K562 (cell line): Measurements from ENCODE around the gene QPRT. TPM values are rescaled to one million over a fixed set of nuclear protein-coding genes. Genes with fewer than 3 reads are reported as not detected.

Experiments used
- CAMTA2 ChIP-seq: fragments of 250-450 bp; sonication (Bioruptor Pico); conservative IDR thresholded peaks from 2 replicates; pipeline ENCODE4 v1.5.1; 2022
- FOXA3 ChIP-seq, 2 experiments: fragments of 450-650 bp in 1 of 2; sonication (generic) in 1 of 2; formaldehyde crosslinking; IDR thresholded peaks in 1 of 2; conservative IDR thresholded peaks in 1 of 2; 2 replicates each; pipeline versions ENCODE4 v1.4.0 to v1.8.0; 2020 to 2022; ENCODE audit warnings: mild to moderate bottlenecking in 2 of 2, missing genetic modification reagents in 1 of 2
- KDM4B ChIP-seq, 2 experiments: fragments of 450-650 bp in 1 of 2; sonication (generic) in 1 of 2; IDR thresholded peaks; 2 replicates each; pipeline ENCODE4 v1.6.1; 2016 to 2017; ENCODE audit warnings: borderline replicate concordance in 2 of 2, antibody characterized with exemption in 1 of 2, low read depth in 1 of 2, mild to moderate bottlenecking in 1 of 2
- MAX ChIP-seq: sonication (generic); formaldehyde crosslinking; IDR thresholded peaks from 2 replicates; pipeline ENCODE4 v1.9.0; 2022; ENCODE audit warnings: mild to moderate bottlenecking, missing genetic modification reagents
- PML ChIP-seq: IDR thresholded peaks from 2 replicates; pipeline ENCODE4 v1.6.1; 2012; ENCODE audit warnings: low read length, inconsistent platforms
- RBM22 ChIP-seq: fragments of 200-400 bp; formaldehyde crosslinking; IDR thresholded peaks from 2 replicates; pipeline ENCODE4 v1.6.1; 2018; ENCODE audit warnings: low read length, low read depth; ENCODE audit not compliant: poor library complexity, severe bottlenecking
- TAF1 ChIP-seq: IDR thresholded peaks from 2 replicates; pipeline ENCODE4 v1.6.1; 2011; ENCODE audit warnings: mild to moderate bottlenecking, low read length, moderate library complexity; ENCODE audit not compliant: insufficient read depth, control insufficient read depth, severe bottlenecking; ENCODE audit errors: extremely low read depth
- TCF7L2 ChIP-seq: fragments of 150-350 bp; IDR thresholded peaks from 2 replicates; pipeline ENCODE4 v1.6.1; 2016; ENCODE audit warnings: low read depth, mild to moderate bottlenecking, low read length, moderate library complexity
- TFE3 ChIP-seq: fragments of 450-650 bp; formaldehyde crosslinking; IDR thresholded peaks from 2 replicates; pipeline ENCODE4 v1.4.0; 2020; ENCODE audit warnings: mild to moderate bottlenecking, mixed read lengths
- ZNF165 ChIP-seq: fragments of 250-450 bp; sonication (Bioruptor Pico); IDR thresholded peaks from 2 replicates; pipeline ENCODE4 v1.4.0; 2020; ENCODE audit warnings: borderline replicate concordance
- polyA plus RNA-seq, 8 experiments: library from polyadenylated mRNA; depleted of rRNA in 4 of 8; stranded (reverse) in 5 of 8; unstranded in 3 of 8; fragments of >200 nt; fragmentation: Nextera tagmentation in 2 of 8; fragmentation: Illumina TruSeq in 1 of 8; extraction: Ambion mirVana in 2 of 8; extraction: Trizol in 1 of 8; gene quantifications; 2 replicates each; pipeline versions ENCODE4 v1.2.1 to v1.2.3, GENCODE V29; 2011 to 2014; ENCODE audit warnings: inconsistent platforms in 1 of 8, missing spikeins in 1 of 8
- total RNA-seq, 7 experiments: library from RNA; depleted of rRNA in 6 of 7; stranded (reverse); fragments of >200 nt in 6 of 7; fragmentation: Illumina TruSeq in 2 of 7; extraction: Trizol in 2 of 7; gene quantifications; 2 replicates each; pipeline versions ENCODE4 v1.2.1 to v1.2.3, GENCODE V29; 2011 to 2021; ENCODE audit warnings: low replicate concordance in 1 of 7
- TF ChIP-seq, protein P1 (sequence below): fragments of 200-800 bp; sonication (Bioruptor generic); IDR thresholded peaks from 2 replicates; pipeline ENCODE4 v1.6.1; 2017; ENCODE audit warnings: missing genetic modification characterization, missing compliant biosample characterization
- TF ChIP-seq, protein P2 (sequence below): fragments of 250-450 bp; sonication (Bioruptor Pico); IDR thresholded peaks from 2 replicates; pipeline ENCODE4 v1.8.0; 2022; ENCODE audit warnings: moderate library complexity, mild to moderate bottlenecking, inconsistent platforms
- TF ChIP-seq, protein P3 (sequence below), 2 experiments: fragments of 450-650 bp; formaldehyde crosslinking in 1 of 2; IDR thresholded peaks; 2 replicates each; pipeline versions ENCODE4 v1.4.0 to v1.6.1; 2014 to 2020; ENCODE audit warnings: mild to moderate bottlenecking in 2 of 2, borderline replicate concordance in 1 of 2, low read depth in 1 of 2

The QPRT gene
- total and polyA plus RNA-seq, 9 of the 15 experiments (the other 6 are each of a cell fraction or from before 2014, with no cell fraction given): 7.7 to 112 (median 64.1) TPM

GRCh38 chr16:29665294-29666077, 13.5 kb upstream of the QPRT start (continued):
- TF ChIP-seq MAX (peak; percentile 61), TAF1 (no peak), ZNF165 (CRISPR knock-in tag) (no peak), RBM22 (no peak), KDM4B (IDR thresholded peaks at IDR 0.05; ENCODE audit: borderline replicate concordance in 2 of 2, low read depth in 1 of 2) (no peak), PML (no peak), FOXA3 (CRISPR knock-in tag; conservative IDR thresholded peaks at IDR 0.05 in 1 of 2, IDR thresholded peaks at IDR 0.05 in 1 of 2) (peak in 1 of 2 experiments; percentile 43; a peak in 1 of 4 replicates), CAMTA2 (CRISPR knock-in tag) (no peak), TCF7L2 (no peak), TFE3 (no peak)
- TF ChIP-seq, protein P1, sequence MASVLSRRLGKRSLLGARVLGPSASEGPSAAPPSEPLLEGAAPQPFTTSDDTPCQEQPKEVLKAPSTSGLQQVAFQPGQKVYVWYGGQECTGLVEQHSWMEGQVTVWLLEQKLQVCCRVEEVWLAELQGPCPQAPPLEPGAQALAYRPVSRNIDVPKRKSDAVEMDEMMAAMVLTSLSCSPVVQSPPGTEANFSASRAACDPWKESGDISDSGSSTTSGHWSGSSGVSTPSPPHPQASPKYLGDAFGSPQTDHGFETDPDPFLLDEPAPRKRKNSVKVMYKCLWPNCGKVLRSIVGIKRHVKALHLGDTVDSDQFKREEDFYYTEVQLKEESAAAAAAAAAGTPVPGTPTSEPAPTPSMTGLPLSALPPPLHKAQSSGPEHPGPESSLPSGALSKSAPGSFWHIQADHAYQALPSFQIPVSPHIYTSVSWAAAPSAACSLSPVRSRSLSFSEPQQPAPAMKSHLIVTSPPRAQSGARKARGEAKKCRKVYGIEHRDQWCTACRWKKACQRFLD (CRISPR knock-in tag): 0 out of 2 replicates have a peak, but pooled peaks have one; percentile 20
- TF ChIP-seq, protein P2, sequence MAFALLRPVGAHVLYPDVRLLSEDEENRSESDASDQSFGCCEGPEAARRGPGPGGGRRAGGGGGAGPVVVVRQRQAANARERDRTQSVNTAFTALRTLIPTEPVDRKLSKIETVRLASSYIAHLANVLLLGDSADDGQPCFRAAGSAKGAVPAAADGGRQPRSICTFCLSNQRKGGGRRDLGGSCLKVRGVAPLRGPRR (CRISPR knock-in tag): no peak
- TF ChIP-seq, protein P3, sequence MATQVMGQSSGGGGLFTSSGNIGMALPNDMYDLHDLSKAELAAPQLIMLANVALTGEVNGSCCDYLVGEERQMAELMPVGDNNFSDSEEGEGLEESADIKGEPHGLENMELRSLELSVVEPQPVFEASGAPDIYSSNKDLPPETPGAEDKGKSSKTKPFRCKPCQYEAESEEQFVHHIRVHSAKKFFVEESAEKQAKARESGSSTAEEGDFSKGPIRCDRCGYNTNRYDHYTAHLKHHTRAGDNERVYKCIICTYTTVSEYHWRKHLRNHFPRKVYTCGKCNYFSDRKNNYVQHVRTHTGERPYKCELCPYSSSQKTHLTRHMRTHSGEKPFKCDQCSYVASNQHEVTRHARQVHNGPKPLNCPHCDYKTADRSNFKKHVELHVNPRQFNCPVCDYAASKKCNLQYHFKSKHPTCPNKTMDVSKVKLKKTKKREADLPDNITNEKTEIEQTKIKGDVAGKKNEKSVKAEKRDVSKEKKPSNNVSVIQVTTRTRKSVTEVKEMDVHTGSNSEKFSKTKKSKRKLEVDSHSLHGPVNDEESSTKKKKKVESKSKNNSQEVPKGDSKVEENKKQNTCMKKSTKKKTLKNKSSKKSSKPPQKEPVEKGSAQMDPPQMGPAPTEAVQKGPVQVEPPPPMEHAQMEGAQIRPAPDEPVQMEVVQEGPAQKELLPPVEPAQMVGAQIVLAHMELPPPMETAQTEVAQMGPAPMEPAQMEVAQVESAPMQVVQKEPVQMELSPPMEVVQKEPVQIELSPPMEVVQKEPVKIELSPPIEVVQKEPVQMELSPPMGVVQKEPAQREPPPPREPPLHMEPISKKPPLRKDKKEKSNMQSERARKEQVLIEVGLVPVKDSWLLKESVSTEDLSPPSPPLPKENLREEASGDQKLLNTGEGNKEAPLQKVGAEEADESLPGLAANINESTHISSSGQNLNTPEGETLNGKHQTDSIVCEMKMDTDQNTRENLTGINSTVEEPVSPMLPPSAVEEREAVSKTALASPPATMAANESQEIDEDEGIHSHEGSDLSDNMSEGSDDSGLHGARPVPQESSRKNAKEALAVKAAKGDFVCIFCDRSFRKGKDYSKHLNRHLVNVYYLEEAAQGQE (IDR thresholded peaks at IDR 0.05; ENCODE audit: borderline replicate concordance): 0 out of 2 replicates have a peak, but pooled peaks have one; percentile 25
- TF ChIP-seq, protein P3 (CRISPR knock-in tag; IDR thresholded peaks at IDR 0.05; ENCODE audit: low read depth): no peak
